ENCODE data around the gene TUBA1B. TPM values are rescaled to one million over a fixed set of nuclear protein-coding genes. Genes with fewer than 3 reads are reported as not detected.

TUBA1B gene
- total and polyA plus RNA-seq, 2 of the 13 experiments (the other 11 are each of a cell fraction or from before 2014, with no cell fraction given), result 1,275 to 1,353 TPM

DNA sequence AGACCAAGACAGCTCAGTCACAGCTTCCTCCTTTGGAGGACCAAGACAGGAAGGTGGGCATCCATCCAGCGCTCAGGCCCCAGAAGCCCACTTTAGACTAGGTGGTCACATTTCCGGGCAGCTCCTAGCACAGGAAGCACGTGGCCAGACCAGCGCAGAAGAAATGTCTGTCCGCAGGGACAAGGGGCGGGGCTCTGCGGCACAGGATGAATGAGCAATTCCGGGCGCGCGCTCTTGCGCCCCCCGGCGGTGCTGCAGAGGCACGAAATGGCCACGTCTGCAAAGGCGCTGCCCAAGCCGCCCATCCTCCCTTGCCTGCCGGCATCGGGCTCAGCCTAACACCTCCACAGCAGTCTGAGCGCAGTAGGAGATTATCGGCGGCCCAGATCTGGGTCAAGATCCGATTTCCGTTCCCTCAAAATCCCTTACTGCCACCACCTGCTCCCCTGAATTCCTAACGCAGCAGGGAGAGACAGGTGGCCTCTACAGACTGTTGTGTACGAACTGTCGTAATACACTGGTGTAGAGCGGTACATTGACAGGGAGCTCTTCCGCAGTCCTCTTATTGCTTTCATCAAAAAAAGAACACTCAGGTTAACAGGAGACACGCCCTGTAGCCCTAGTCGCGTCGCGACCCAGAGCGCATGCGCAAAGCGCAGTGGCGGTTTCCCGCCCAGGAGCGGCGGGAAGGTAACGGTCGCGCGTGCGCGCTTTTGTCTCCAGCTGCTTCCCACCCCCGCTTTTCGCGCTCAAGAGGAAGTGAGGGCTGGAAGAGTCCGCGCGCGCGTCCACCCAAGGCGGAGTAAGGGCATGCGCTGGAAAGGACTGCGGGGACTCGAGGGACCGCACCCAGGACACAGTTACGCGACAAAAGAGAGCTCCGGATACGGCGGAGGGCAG lies 794 bp downstream of the TUBA1B start (continued):
- TF ChIP-seq, protein P1, sequence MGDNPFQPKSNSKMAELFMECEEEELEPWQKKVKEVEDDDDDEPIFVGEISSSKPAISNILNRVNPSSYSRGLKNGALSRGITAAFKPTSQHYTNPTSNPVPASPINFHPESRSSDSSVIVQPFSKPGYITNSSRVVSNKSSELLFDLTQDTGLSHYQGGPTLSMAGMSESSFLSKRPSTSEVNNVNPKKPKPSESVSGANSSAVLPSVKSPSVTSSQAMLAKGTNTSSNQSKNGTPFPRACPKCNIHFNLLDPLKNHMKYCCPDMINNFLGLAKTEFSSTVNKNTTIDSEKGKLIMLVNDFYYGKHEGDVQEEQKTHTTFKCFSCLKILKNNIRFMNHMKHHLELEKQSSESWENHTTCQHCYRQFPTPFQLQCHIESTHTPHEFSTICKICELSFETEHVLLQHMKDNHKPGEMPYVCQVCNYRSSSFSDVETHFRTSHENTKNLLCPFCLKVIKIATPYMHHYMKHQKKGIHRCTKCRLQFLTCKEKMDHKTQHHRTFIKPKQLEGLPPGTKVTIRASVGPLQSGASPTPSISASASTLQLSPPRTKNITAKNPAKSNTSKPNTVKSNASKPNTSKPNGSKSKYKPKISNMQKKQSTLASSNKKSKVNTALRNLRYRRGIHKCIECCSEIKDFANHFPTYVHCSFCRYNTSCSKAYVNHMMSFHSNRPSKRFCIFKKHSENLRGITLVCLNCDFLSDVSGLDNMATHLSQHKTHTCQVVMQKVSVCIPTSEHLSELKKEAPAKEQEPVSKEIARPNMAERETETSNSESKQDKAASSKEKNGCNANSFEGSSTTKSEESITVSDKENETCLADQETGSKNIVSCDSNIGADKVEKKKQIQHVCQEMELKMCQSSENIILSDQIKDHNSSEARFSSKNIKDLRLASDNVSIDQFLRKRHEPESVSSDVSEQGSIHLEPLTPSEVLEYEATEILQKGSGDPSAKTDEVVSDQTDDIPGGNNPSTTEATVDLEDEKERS (CRISPR knock-in tag; IDR thresholded peaks at IDR 0.05), result peak; percentile 77
- TF ChIP-seq FOXC1 (CRISPR knock-in tag; IDR thresholded peaks at IDR 0.05; ENCODE audit: borderline replicate concordance), result peak; percentile 81; the same call in 1 of the 2 replicates
- no peak for TF ChIP-seq TBX3 (IDR thresholded peaks at IDR 0.05; ENCODE audit: borderline replicate concordance)
- TF ChIP-seq, protein P2, sequence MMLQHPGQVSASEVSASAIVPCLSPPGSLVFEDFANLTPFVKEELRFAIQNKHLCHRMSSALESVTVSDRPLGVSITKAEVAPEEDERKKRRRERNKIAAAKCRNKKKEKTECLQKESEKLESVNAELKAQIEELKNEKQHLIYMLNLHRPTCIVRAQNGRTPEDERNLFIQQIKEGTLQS (CRISPR knock-in tag; IDR thresholded peaks at IDR 0.05), result peak; percentile 61; the same call in 1 of the 2 replicates
- no peak for TF ChIP-seq FOXA1 (IDR thresholded peaks at IDR 0.05)
- TF ChIP-seq FOXA1 (CRISPR knock-in tag; IDR thresholded peaks at IDR 0.05), result peak; percentile 23; the same call in 1 of the 2 replicates
- no peak for TF ChIP-seq HNF4G (IDR thresholded peaks at IDR 0.05; ENCODE audit: borderline replicate concordance, low read depth, low read length)
- TF ChIP-seq HNF4G (CRISPR knock-in tag; IDR thresholded peaks at IDR 0.05; ENCODE audit: borderline replicate concordance, low read depth), result 0 out of 2 replicates have a peak, but pooled peaks have one; percentile 42
- peak; percentile 16; the same call in 1 of the 2 replicates for TF ChIP-seq ZBTB26 (CRISPR knock-in tag; IDR thresholded peaks at IDR 0.05; ENCODE audit: borderline replicate concordance)
- peak; percentile 89 for TF ChIP-seq PHF21A (CRISPR knock-in tag; IDR thresholded peaks at IDR 0.05)
- no peak for TF ChIP-seq RELA (CRISPR knock-in tag; IDR thresholded peaks at IDR 0.05)
- TF ChIP-seq, protein P3, sequence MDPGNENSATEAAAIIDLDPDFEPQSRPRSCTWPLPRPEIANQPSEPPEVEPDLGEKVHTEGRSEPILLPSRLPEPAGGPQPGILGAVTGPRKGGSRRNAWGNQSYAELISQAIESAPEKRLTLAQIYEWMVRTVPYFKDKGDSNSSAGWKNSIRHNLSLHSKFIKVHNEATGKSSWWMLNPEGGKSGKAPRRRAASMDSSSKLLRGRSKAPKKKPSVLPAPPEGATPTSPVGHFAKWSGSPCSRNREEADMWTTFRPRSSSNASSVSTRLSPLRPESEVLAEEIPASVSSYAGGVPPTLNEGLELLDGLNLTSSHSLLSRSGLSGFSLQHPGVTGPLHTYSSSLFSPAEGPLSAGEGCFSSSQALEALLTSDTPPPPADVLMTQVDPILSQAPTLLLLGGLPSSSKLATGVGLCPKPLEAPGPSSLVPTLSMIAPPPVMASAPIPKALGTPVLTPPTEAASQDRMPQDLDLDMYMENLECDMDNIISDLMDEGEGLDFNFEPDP (CRISPR knock-in tag; conservative IDR thresholded peaks at IDR 0.05), result 0 out of 2 replicates have a peak, but pooled peaks have one; percentile 91
- no peak; the same call in 1 of the 2 replicates for TF ChIP-seq FOXO1 (CRISPR knock-in tag; IDR thresholded peaks at IDR 0.05)
- no peak for TF ChIP-seq SRF (IDR thresholded peaks at IDR 0.05; ENCODE audit: low read depth, low read length)
